Vagina (tissue), 2 donors: ENCODE measurements around the gene BRMS1.
"Not testable (repeated sequence)": the region's sequence is repeated elsewhere in the genome, so short reads cannot be mapped to it uniquely, and the experiment has no call there.

ENCODE experiments used
- CTCF ChIP-seq, 3 experiments: fragments of 450-650 bp in 2 of 3; fragments of 200-600 bp in 1 of 3; sonication (generic) in 1 of 3; IDR thresholded peaks; one replicate each; pipeline ENCODE4 v1.5.1; 2017 to 2019; ENCODE audit warnings: antibody characterized with exemption in 3 of 3, mild to moderate bottlenecking in 2 of 3, moderate library complexity in 2 of 3
- POLR2A ChIP-seq, 2 donors: fragments of 450-650 bp; IDR thresholded peaks; one replicate each; pipeline ENCODE4 v1.6.1; 2017; ENCODE audit warnings: antibody characterized with exemption in 2 of 2, mild to moderate bottlenecking in 2 of 2, moderate library complexity in 2 of 2

GRCh38 chr11:66320748-66321147 lies 24.2 kb downstream of the BRMS1 start:
- not testable (repeated sequence) for TF ChIP-seq CTCF, POLR2A (IDR thresholded peaks at IDR 0.05)
